NCI-H345 (cell line): ENCODE results near the gene CACNA1C.

ENCODE experiments used
- DNase-seq: peaks from one replicate; lab custom pipeline; 2025; lab: John Stamatoyannopoulos, UW

The CACNA1C gene

DNA sequence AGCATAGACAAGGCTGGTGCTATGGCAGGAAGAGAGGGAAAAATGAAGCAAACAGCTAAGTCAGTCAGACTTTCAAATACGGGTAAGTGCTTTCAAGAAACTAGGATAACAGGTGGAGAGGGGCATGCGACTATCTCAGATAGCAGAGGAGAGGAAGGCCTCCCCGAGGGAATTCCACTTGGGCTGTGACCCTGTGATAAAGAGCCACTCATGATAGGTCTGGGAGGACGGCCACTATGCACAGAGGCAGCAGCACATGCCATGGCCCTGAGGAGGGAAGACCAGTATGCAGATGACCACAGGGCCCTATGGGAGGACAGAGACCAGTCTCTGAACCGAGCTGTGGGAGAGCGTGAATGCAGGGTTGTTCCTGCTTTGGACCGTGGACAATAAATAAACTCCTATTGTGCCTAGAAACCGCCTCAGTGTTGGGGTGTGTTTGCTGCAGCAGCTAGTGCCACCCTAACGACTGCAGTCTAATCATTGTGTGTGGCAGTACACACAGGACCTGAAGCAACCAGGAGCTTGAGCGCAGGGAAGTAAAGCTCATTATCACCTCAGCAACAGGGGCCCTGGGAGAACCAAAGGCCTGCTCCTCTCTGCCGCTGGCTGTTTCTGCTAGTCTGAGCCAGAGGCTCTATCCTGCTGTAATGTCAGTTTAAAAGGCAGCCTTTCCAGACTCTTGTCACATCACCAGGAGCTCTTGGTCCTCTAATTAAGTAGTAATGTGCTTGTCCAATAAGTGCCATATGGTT, 119.1 kb downstream of the CACNA1C start:
- no peak for DNase-seq

DNA sequence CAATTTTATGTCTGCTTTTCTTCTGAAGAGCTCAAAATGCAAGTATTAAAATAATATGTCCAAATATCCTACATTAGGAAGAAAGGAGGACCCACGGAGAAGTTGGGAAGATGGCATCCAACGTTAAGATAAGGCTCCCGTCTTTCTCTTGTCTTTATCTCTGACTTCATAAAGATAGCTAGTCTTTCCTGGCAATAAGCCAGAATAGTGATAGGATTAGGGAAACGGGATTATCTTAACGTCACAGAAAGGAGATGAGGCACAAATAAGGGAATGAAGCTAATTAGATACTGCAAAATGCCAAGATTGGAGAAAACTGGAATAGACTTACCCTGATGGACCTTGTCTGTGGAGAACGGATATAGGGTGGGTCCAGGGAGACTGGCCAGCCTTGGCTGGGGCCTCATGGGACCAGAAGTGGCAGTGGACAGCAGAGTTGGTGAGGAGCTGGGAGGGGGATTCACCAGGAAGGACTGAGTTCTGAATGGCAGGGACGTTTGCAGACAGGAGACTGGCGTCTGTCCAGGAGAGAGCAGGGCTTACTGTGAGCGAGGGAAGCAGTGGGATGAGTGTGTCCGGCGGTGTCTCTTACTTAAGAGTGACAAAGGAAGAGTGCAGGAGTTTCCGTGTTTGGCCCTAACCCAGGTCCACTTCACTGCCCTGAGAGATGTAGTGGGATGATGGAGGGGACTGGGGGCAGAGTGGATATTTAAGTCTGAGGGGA, 119.9 kb downstream of the CACNA1C start:
- no peak for DNase-seq

DNA sequence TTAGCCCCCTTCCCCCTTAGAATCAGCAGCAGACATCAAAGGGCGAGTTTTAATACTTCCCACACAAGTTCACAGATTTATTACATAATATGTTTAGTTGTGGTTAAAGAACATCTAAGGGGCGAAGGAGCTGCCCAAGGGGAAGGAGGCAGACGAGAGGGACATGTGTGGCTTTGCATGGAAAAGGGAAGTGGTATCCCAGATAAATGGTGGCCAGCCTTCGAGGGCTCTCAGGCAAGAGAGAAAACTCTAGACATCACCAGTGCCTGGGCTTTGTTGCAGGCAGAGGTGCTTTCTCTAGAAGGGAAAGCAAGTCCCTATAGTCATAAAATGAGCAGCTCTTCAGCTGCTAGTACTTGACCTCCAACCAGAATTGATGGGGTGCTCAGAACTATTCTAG, 121.2 kb downstream of the CACNA1C start:
- DNase-seq, result no peak

DNA sequence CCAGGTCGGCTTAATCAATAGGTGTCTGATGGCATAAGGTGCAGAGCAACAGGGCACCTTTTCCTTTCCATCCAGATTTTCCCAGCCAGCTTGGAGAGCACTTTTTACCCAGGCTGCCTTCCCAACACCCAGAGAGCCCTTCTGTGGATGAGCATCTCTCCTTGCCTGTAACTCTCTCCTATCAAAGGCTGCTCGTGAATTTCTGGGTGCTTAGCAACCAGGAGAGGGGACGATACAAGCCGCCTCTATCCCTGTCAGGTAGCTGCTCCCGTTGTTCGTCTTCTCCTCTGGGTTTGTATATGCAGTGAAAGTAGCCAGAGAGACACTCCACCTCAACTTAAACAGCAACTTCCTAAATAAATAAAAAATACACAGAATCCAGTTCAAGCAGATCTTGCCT, 124.2 kb downstream of the CACNA1C start:
- no peak for DNase-seq

DNA sequence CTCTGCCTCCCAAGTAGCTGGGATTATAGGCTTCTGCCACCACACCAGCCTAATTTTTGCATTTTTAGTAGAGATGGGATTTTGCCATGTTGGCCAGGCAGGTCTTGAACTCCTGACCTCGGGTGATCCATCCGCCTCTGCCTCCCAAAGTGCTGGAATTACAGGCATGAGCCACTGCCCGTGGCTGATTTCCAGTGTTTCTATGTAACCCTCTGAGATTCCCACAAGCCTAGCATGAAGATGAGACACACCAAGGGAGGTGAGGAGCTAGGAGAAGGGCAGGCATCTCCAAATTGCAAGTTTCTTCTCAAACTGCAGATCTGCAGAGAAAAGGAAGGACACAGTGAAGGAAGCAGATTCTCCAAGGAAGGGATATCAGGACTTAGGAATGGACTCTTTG, 125.0 kb downstream of the CACNA1C start:
- no peak for DNase-seq

DNA sequence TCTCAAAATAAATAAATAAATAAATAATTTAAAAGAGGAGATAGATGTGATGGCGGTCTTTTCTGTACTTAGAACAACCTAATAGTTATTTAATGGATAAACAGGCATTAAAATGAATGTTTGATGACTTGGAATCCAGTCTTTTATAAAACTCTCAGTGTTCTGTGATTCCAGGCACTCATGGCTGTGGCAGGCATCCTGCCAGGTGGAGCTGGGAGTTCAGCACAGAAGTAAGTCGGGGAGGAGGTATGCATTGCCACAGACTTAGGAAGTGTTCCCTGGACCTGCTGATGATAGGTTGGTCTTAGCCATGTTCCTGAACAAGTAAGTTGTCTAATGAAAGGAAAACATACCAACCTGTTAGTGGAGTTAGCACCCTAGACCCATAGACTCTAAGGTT, 126.3 kb downstream of the CACNA1C start:
- no peak for DNase-seq

DNA sequence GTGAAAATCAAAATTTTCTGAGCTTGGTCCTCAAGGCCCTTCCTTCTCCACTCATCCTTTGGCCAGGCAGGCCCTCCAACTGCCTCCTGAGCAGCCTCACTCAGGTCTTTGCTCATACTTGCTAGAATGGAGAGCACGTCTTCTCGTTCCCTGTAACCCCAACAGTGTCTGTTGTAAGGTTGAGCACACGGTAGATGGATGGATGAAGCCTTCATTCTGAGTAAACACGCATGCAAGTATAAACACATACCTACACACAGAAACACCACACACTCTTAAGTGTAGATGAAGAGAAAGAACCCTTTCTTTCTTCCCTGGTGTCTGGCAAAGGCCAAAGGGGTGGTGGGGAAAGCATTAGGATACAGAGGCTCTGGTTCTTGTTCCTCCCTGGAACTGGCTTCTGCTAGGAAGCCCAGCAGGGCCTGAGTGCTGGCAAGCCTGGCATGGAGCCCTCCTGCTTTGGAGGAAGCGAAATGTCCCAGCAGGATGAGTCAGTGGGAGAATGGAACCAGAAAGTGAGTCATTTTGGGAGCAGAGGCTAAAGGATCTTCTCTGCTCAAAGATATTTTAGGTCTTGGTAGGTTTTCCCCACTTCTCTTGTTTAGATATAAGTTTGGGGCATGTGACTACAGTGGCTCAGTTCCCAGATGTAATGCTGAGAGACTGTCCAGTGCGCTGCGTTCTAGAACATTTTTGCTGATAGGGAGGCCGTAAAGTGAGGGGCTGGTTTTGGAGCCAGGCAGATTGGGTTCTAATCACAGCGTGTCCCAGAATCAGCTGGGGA, 127.4 kb downstream of the CACNA1C start:
- DNase-seq, result no peak

DNA sequence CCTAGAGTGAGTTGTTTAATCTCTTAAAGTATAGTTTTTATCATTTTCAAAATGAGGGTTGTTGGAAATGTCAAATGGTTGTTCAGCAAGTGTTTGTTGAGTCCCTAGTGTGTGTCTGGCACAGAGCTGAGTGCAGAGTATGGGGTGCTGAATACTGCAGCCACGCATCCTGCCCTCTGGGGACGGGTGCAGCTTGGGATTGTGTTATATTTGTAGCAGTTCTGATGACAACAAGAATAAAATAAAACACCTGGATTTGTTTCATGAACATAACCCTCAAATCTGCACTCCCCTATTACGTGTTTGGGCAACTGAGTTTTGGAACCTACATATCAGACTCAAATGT, 127.9 kb downstream of the CACNA1C start:
- DNase-seq, result no peak

DNA sequence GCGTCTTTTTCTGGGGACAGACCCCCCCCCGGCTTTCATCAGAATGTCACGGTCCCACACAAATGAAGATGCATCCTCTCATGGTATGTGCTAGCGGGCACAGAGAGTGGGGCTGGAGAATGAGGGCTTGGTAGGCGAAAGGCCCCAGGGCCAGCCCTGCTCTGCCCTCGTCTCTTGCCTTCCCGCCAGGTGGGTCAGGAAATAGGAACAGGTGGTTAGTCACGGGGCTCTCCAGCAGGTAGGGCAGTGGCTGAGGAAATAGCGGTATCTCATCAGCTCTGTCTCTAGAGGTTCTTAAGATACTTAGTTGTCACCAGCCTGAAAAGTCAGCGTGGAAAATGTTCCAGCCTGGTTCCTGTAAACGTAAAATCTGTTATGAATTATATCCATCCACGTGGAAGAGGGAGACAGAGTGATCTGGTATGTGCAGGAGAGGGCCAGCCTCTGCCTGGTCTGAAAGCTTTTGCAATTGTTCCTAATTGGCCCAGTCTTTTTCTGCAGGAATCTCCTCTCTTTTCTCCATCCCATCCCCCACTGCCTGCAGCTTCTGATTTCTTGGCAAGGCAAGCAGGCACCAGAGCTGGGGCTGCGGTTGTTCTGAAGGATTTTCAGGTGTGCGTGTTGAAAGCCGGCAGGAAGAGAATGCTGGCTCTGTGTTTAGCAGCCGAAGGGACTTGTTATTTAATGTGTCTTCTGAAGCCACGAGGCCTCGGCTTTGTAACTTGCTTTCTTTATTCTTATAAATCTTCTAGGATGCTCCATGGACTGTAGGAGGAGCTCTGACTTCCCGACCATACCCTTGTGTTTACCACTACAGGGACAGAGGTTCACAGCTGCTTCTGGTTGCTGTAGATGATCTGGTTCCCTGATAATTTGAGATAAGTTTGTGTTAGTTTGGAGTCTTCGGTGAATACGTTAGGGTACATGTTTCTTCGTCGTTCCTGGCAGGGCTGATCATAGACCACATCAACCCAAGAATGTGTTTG, 131.1 kb downstream of the CACNA1C start:
- no peak for DNase-seq

DNA sequence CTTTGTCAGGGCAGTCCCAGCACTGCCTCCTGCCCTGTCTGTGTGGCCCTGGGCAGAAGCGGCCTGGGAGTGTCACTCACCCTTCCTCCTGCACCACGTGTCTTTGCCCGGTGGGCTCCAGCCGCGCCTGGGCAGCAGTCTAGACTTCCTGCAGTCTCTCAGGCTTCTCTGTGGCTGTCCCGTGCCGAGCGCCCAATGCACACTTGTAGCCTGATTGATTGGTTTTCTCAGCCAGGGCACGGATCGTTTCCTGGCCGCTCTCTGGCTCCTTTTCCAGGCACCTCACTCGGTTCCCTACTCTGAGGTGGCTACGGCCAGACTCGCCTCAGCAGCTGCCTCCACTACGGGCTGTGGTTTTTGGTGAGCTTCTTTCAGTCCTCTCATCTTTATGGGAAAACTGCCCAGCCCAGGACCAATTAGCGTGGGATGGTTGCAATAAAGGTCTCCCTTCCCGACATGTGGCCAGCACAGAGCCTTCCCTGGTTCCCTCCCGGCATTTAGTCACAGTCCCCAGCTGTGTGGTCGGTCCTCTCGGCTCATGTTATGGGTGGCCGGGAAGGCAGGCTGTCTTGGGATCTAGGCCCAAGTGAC, 133.1 kb downstream of the CACNA1C start:
- DNase-seq, result no peak

DNA sequence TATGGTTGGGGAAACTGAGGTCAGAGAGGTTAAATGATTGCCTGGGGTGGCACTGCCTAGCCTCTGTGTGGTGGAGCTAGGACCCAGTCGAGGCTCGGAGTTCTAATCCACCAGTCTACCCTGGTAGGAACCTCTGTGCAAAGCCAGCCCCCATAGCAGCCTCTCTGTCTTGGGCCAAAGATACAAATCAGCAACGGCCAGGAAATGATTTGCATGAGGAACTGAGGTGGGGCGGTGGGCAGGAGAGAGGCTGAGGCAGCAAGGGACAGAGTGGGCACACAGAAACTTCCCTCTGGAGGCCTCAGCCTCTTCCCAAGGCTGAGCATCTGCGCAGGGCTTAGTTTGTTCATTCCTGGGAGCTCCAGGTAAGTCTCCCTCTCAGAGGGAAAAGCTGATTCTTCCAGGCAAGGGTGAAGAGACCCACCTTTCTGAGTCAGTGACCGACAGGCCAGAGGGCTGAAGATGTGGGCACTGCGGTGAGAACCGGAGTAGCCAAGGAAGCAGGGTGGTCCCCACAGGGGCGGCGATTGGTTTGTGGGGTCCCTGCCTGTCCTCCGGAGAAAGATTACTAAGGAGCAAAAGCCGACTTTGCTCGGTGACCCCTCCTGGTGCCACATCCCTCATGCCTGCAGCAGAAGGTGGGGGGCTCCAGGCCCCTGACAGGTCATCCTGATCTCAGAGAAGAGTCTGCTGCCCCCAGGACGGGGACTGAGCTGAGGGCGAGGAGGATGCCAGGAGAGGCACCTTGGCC, 134.6 kb downstream of the CACNA1C start:
- DNase-seq, result no peak

DNA sequence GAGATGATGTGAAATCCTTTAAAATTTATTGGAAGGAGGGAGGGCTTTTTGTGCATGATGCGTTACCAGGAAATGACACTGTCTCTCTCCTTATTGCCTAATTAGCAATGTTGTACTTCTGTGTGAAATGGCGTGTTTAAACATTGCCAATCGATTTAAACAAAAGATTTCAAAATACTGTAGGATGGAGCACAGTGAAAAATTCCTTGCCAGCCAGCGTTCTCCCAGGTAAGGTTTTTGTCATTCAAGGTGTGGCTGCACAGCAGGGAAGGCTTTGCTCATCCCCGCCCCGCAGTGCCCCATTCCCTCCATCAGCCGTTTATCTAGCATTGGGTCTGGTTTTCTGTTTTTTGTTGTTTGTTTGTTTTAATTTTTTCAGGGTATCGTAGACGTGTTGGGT, 137.3 kb downstream of the CACNA1C start:
- no peak for DNase-seq

DNA sequence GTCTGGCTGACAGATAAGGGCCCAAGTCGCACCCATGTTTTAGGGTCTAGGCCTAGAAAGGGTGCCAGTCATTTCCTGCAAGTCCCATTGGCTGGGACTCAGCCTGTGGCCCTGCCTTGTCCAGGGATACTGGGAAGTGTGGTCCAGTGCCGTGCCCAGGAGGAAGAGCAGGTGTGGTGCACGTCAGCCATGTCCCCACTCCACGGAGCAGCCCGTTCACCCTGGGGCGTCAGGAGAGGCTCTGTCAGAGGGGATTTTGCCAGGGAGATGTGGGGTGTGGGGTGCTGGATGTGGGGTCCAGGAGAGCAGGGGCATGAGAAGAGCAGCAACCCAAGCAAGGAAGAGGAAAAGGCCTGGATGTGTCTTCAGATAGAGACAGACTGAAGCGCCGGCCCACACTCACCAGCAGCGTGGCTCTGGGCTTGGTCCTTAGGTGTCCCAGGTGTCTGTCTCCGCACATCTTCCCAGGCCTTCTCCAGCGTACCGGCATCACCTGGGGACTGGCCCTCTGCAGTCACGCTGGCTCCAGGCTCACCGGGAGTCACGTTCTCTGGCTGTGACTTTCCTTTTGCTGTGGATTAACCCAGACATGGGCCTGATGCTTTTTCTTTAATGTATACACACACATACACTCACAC, 138.2 kb downstream of the CACNA1C start:
- DNase-seq, result no peak

DNA sequence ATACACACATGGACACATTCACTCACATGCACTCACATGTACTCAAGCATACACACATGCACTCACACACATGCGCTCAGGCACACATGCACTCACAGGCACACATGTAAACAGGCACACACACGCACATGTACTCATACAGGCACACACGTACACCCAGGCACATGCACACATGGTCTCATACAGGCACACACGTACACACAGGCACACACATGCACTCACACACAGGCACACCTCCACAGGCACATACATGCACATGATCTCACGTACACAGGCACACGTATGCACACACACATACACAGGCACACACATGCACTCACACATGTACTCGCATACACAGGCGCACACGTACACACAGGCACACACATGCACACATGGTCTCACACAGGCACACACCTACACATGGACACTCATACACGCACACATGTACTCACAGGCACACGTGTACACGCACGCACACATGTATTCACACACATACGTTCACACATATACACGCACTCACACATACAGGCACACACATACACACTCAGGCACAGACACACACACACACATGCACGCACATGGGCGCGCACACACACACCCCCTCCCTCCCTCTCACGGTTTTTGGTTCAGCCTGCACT, 138.9 kb downstream of the CACNA1C start:
- no peak for DNase-seq

DNA sequence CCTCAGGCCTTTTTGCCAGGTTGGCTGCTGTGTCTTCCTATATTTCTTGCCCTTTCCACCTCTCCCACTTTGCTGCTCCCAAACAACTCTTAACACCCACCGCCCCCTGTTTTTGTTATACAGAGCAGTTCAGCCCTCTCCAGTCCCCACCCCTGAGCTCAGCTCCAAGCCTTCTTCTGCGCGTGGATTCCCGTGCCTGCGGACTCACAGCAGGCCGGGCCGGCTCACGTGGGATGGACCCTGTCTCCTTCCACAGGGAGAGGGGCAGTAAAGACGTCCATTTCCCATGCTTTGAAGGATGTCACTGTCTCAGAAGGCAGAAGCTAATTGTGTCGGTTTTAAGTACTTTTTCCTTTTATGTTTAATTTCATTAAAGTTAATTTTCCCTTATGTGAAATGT, 139.4 kb downstream of the CACNA1C start:
- no peak for DNase-seq

DNA sequence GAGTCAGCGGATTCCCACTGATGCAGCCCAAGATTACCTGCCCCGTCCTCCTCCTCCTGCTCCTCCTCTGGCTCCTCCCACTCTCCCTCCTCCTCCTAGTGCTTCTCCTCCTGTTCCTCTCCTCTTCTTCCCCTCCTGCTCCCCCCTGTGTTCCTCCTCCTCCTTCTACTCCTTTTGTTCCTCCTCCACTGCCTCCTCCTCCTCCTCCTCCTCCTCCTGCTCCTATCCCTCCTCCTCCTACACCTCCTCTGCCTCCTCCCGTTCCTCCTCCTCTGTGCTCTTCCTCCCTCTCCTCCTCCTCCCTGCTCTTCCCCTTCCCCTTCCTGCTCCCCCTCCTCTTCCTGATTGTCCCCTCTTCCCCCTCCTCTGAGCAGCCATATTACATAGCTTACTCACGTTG, 141.3 kb downstream of the CACNA1C start:
- DNase-seq, result no peak

DNA sequence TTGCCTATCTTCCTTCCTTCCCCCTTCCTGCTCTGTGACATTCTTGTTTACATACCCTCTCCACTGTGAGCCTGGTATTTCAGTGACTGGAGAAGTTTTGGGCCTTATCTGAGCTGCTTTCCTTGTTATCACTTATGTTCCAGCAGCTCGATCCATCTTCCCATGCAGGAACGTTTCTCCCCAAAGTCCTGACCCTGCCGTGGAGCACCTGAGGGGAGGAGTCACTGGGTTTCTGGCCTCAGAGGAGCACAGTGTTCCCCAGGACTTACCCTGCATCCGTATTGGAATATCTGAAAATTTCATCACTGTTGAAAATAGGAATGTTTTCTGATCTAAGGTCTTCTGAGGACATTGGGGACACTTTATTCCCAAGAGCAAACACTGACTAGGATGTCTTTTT, 141.8 kb downstream of the CACNA1C start:
- DNase-seq, result no peak

DNA sequence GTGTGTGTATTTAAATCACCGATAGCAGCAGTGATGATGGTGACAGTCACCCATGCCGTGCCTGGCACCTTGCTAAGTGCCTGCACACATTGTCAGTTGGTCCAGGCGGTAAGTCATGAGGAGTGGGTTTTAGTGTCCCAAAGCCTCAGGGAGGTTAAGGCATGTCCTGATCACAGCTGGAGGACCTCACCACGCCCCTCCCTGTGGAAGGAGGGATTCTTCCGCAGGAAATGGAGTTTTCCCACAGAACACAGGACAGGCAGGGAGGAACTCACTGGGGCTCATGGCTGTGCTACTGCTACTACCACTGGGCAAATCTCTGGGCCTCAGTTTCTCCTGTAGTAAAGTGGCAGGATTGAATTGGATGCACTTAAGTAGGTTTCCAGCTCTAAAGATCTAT, 142.3 kb downstream of the CACNA1C start:
- DNase-seq, result no peak

DNA sequence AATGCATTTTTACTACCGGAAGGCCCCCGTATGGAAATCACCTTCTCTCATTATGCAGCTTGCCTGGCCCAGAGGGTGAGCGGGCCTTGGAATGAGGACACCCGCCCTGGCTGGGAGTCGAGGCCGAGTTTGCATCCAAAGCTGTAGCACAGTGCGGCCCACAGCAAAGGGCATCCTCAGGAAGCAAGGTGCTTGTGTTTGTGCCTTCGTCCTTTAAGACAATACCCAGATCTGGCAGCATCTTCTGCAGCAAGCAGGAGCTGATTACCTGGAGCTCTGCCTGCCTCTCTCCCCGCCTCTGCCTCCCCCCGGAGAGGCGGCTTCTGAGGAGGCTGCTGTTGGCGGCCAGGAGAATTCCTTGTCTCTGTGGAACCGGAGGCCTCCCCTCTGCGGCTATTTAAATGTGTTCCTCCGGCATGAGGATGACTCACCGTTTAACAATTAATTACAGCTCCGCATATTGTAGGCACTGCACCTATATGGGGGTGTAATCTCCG, 145.3 kb downstream of the CACNA1C start:
- DNase-seq, result no peak

DNA sequence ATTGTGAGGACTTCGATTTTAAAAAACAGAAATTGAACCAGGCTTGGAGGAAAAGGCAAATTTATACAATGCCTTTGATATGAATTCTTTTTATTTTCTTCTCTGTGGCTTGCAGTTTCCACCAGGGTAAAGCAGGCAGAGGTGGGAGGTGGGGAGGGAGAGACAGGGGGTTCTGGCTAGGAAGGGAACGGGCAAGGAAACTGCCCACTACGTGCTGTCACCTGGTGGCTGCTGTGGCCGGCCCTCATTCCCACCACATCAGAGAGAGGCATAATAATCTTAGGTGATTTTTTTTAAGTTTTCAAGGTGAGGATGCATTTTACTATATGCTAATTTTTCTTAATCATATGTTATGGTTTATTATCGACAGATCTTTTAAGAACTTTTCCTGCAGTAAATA, 145.8 kb downstream of the CACNA1C start:
- no peak for DNase-seq
